Myocyte (in vitro differentiated cells): Measurements from ENCODE around the gene MSI2. TPM values are rescaled to one million over a fixed set of nuclear protein-coding genes. Genes with fewer than 3 reads are reported as not detected.
A peak's percentile ranks its signal among the peaks of the same experiment; 100 is the strongest.

Source experiments
- DNase-seq: peaks from one replicate; pipeline ENCODE4 v3.0.0-alpha.2; 2012; ENCODE audit warnings: low read depth
- total RNA-seq: library from RNA; depleted of rRNA; stranded (reverse); fragments of >200 nt; gene quantifications from 2 replicates; pipeline ENCODE4 v1.2.3, GENCODE V29; 2014

MSI2 gene
- total RNA-seq, 1 donor from 2014 or later: 115 TPM

- no peak for DNase-seq
Measured at GRCh38 chr17:57587193-57587969, 331.1 kb downstream of the MSI2 start.

GRCh38 chr17:57588086-57588485, 331.8 kb downstream of the MSI2 start:
- DNase-seq: no peak

GRCh38 chr17:57589151-57590034, 333.1 kb downstream of the MSI2 start:
- no peak for DNase-seq

GRCh38 chr17:57593739-57594462, 337.6 kb downstream of the MSI2 start:
- DNase-seq: no peak

- DNase-seq: no peak
Measured at GRCh38 chr17:57594767-57595166, 338.4 kb downstream of the MSI2 start.

GRCh38 chr17:57595426-57595825, 339.1 kb downstream of the MSI2 start:
- DNase-seq: no peak

GRCh38 chr17:57595947-57596695, 339.8 kb downstream of the MSI2 start:
- no peak for DNase-seq

- DNase-seq: no peak
Measured at GRCh38 chr17:57597101-57597500, 340.8 kb downstream of the MSI2 start.

GRCh38 chr17:57597531-57598453, 341.5 kb downstream of the MSI2 start:
- DNase-seq: peak; percentile 83

GRCh38 chr17:57599271-57600045, 343.1 kb downstream of the MSI2 start:
- no peak for DNase-seq

GRCh38 chr17:57600074-57600473, 343.8 kb downstream of the MSI2 start:
- no peak for DNase-seq

- peak; percentile 37 for DNase-seq
Measured at GRCh38 chr17:57601143-57601735, 344.9 kb downstream of the MSI2 start.

GRCh38 chr17:57602896-57603295, 346.6 kb downstream of the MSI2 start:
- DNase-seq: no peak

GRCh38 chr17:57603546-57603945, 347.2 kb downstream of the MSI2 start:
- DNase-seq: peak; percentile 35

GRCh38 chr17:57603978-57604377, 347.7 kb downstream of the MSI2 start:
- no peak for DNase-seq

GRCh38 chr17:57604771-57605674, 348.7 kb downstream of the MSI2 start:
- DNase-seq: peak; percentile 95

GRCh38 chr17:57605675-57606105, 349.4 kb downstream of the MSI2 start:
- DNase-seq: peak; percentile 73
